A549 (cell line): ENCODE results near the gene XYLT1.

Experiments
- CEBPB ChIP-seq, 2 experiments: fragments of >200 bp in 1 of 2; sonication (Bioruptor Twin) in 1 of 2; formaldehyde crosslinking in 1 of 2; IDR thresholded peaks; 2 replicates each; pipeline ENCODE4 v1.6.1; 2012 to 2016
- CHD4 ChIP-seq: fragments of 200-600 bp; sonication (generic); IDR thresholded peaks from 2 replicates; pipeline ENCODE4 v1.6.1; 2016; ENCODE audit warnings: antibody characterized with exemption, mild to moderate bottlenecking, borderline replicate concordance
- CTCF ChIP-seq: fragments of >200 bp; sonication (Bioruptor Twin); formaldehyde crosslinking; IDR thresholded peaks from 3 replicates; pipeline ENCODE4 v1.5.1; 2016
- EHF ChIP-seq: fragments of 250-450 bp; sonication (Bioruptor Pico); IDR thresholded peaks from 2 replicates; pipeline ENCODE4 v1.5.0; 2020; ENCODE audit warnings: mild to moderate bottlenecking
- EP300 ChIP-seq, 2 experiments: fragments of >200 bp; sonication (Bioruptor Twin); formaldehyde crosslinking; IDR thresholded peaks; 2 replicates in 1 of 2; 3 replicates in 1 of 2; pipeline ENCODE4 v1.6.1; 2016 to 2017
- JUNB ChIP-seq: fragments of >200 bp; sonication (Bioruptor Twin); formaldehyde crosslinking; IDR thresholded peaks from 2 replicates; pipeline ENCODE4 v1.6.1; 2016
- MAX ChIP-seq: IDR thresholded peaks from 2 replicates; pipeline ENCODE4 v1.6.1; 2012
- PBX3 ChIP-seq: IDR thresholded peaks from 2 replicates; pipeline ENCODE4 v1.6.1; 2012
- PHF8 ChIP-seq: fragments of 200-600 bp; sonication (generic); IDR thresholded peaks from 2 replicates; pipeline ENCODE4 v1.6.1; 2016; ENCODE audit warnings: low read depth, mild to moderate bottlenecking, antibody characterized with exemption, moderate library complexity, borderline replicate concordance
- POLR2A ChIP-seq: IDR thresholded peaks from 2 replicates; pipeline ENCODE4 v1.6.1; 2012; ENCODE audit warnings: mild to moderate bottlenecking, low read length
- SMC3 ChIP-seq: fragments of >200 bp; sonication (Bioruptor Twin); formaldehyde crosslinking; IDR thresholded peaks from 3 replicates; pipeline ENCODE4 v1.6.1; 2018; ENCODE audit warnings: inconsistent platforms
- TP53 ChIP-seq: fragments of 250-450 bp; sonication (Bioruptor Pico); IDR thresholded peaks from 2 replicates; pipeline ENCODE4 v1.5.0; 2021; ENCODE audit warnings: mild to moderate bottlenecking, moderate library complexity
- USF2 ChIP-seq: fragments of 450-650 bp; IDR thresholded peaks from 2 replicates; pipeline ENCODE4 v1.6.1; 2014; ENCODE audit warnings: antibody characterized with exemption
- ZC3H11A ChIP-seq: fragments of 450-650 bp; IDR thresholded peaks from 2 replicates; pipeline ENCODE4 v1.6.1; 2014; ENCODE audit warnings: antibody characterized with exemption, mild to moderate bottlenecking

- TF ChIP-seq CEBPB (IDR thresholded peaks at IDR 0.05) (no peak), POLR2A (no peak), EP300 (IDR thresholded peaks at IDR 0.05) (no peak), EHF (CRISPR knock-in tag) (no peak), CTCF (no peak), USF2 (no peak), ZC3H11A (no peak), PHF8 (no peak), MAX (no peak), JUNB (no peak), TP53 (CRISPR knock-in tag) (no peak), PBX3 (no peak), CHD4 (no peak), SMC3 (no peak)
Measured at GRCh38 chr16:17266608-17267313, 204.0 kb downstream of the XYLT1 start.
